PC-3 (cell line): ENCODE measurements around the gene IFT20.

Source experiments
- EZH2 ChIP-seq: fragments of 300-600 bp; sonication (generic); IDR thresholded peaks from one replicate; pipeline ENCODE4 v1.6.1; 2017; ENCODE audit warnings: antibody characterized with exemption, mild to moderate bottlenecking, low read length; ENCODE audit not compliant: unreplicated experiment
- EZH2phosphoT487 ChIP-seq: fragments of 300-600 bp; sonication (generic); IDR thresholded peaks from 2 replicates; pipeline ENCODE4 v1.6.1; 2018; ENCODE audit warnings: mild to moderate bottlenecking, antibody characterized with exemption, low read length, borderline replicate concordance
- TF ChIP-seq, protein P1 (sequence below): fragments of 300-600 bp; sonication (generic); conservative IDR thresholded peaks from 2 replicates; pipeline ENCODE4 v1.5.1; 2017; ENCODE audit warnings: antibody characterized with exemption, low read depth, mild to moderate bottlenecking, low read length

- TF ChIP-seq, protein P1, sequence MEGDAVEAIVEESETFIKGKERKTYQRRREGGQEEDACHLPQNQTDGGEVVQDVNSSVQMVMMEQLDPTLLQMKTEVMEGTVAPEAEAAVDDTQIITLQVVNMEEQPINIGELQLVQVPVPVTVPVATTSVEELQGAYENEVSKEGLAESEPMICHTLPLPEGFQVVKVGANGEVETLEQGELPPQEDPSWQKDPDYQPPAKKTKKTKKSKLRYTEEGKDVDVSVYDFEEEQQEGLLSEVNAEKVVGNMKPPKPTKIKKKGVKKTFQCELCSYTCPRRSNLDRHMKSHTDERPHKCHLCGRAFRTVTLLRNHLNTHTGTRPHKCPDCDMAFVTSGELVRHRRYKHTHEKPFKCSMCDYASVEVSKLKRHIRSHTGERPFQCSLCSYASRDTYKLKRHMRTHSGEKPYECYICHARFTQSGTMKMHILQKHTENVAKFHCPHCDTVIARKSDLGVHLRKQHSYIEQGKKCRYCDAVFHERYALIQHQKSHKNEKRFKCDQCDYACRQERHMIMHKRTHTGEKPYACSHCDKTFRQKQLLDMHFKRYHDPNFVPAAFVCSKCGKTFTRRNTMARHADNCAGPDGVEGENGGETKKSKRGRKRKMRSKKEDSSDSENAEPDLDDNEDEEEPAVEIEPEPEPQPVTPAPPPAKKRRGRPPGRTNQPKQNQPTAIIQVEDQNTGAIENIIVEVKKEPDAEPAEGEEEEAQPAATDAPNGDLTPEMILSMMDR = no peak
- TF ChIP-seq EZH2 (no peak), EZH2phosphoT487 (no peak)
Measured at GRCh38 chr17:28324267-28324745, 11.0 kb downstream of the IFT20 start.
